SK-N-SH treated with all-trans-retinoic acid at 6 μM for 48 hours (cell line): ENCODE data around the gene RFX3.
A peak's percentile ranks its signal among the peaks of the same experiment; 100 is the strongest.

Experiments used
- ATAC-seq: fragments of 200-7000 bp; cut with Tn5 transposase; 3 replicates; pipeline ENCODE4 v1.9.1; 2020; ENCODE audit warnings: mild to moderate bottlenecking, moderate library complexity
- ARNTL ChIP-seq: fragments of 450-650 bp; formaldehyde crosslinking; IDR thresholded peaks from 2 replicates; pipeline ENCODE4 v1.5.0; 2020; ENCODE audit warnings: low read depth, mild to moderate bottlenecking, moderate library complexity, borderline replicate concordance
- BACH2 ChIP-seq: fragments of 250-450 bp; sonication (Bioruptor Pico); IDR thresholded peaks from 2 replicates; pipeline ENCODE4 v1.9.0; 2021; ENCODE audit warnings: mild to moderate bottlenecking, borderline replicate concordance
- CSDC2 ChIP-seq: fragments of 250-450 bp; sonication (Bioruptor Pico); IDR thresholded peaks from 2 replicates; pipeline ENCODE4 v1.5.0; 2020; ENCODE audit warnings: mild to moderate bottlenecking, moderate library complexity
- ESRRG ChIP-seq: fragments of 250-450 bp; sonication (Bioruptor Pico); IDR thresholded peaks from 2 replicates; pipeline ENCODE4 v1.6.1; 2021; ENCODE audit warnings: mild to moderate bottlenecking
- GLIS3 ChIP-seq: fragments of 250-450 bp; sonication (Bioruptor Pico); IDR thresholded peaks from 2 replicates; pipeline ENCODE4 v1.5.0; 2020; ENCODE audit warnings: mild to moderate bottlenecking, moderate library complexity
- ISL1 ChIP-seq: fragments of 250-450 bp; sonication (Bioruptor Pico); IDR thresholded peaks from 2 replicates; pipeline ENCODE4 v2.1.2; 2022; ENCODE audit warnings: mild to moderate bottlenecking, moderate library complexity
- OSR1 ChIP-seq: fragments of 250-450 bp; sonication (Bioruptor Pico); IDR thresholded peaks from 2 replicates; pipeline ENCODE4 v1.8.0; 2022; ENCODE audit warnings: moderate library complexity, mild to moderate bottlenecking, inconsistent platforms
- PPARA ChIP-seq: fragments of 250-450 bp; sonication (Bioruptor Pico); IDR thresholded peaks from 2 replicates; pipeline ENCODE4 v1.5.0; 2020; ENCODE audit warnings: mild to moderate bottlenecking, borderline replicate concordance
- RARB ChIP-seq: fragments of 250-450 bp; sonication (Bioruptor Pico); IDR thresholded peaks from 2 replicates; pipeline ENCODE4 v1.8.0; 2021; ENCODE audit warnings: mild to moderate bottlenecking, moderate library complexity
- SNAI2 ChIP-seq: fragments of 250-450 bp; sonication (Bioruptor Pico); IDR thresholded peaks from 2 replicates; pipeline ENCODE4 v1.5.0; 2020; ENCODE audit warnings: mild to moderate bottlenecking, moderate library complexity
- TCF4 ChIP-seq: fragments of 250-450 bp; sonication (Bioruptor Pico); IDR thresholded peaks from 2 replicates; pipeline ENCODE4 v1.8.0; 2021; ENCODE audit warnings: mild to moderate bottlenecking, moderate library complexity, borderline replicate concordance
- TOX ChIP-seq: fragments of 250-450 bp; sonication (Bioruptor Pico); IDR thresholded peaks from 2 replicates; pipeline ENCODE4 v1.8.0; 2021; ENCODE audit warnings: mild to moderate bottlenecking, moderate library complexity, borderline replicate concordance
- ZFP3 ChIP-seq: fragments of 250-450 bp; sonication (Bioruptor Pico); IDR thresholded peaks from 2 replicates; pipeline ENCODE4 v1.5.0; 2020; ENCODE audit warnings: mild to moderate bottlenecking, moderate library complexity
- ZFP30 ChIP-seq: fragments of 450-650 bp; formaldehyde crosslinking; IDR thresholded peaks from 2 replicates; pipeline ENCODE4 v1.5.0; 2022; ENCODE audit warnings: mild to moderate bottlenecking, moderate library complexity
- ZNF565 ChIP-seq: fragments of 450-650 bp; formaldehyde crosslinking; conservative IDR thresholded peaks from 2 replicates; pipeline ENCODE4 v1.5.0; 2020; ENCODE audit warnings: low read depth, mild to moderate bottlenecking, moderate library complexity
- ZNF70 ChIP-seq: fragments of 450-650 bp; formaldehyde crosslinking; IDR thresholded peaks from 2 replicates; pipeline ENCODE4 v1.5.0; 2020; ENCODE audit warnings: mild to moderate bottlenecking, moderate library complexity
- TF ChIP-seq, protein P1 (sequence below): fragments of 250-450 bp; sonication (Bioruptor Pico); IDR thresholded peaks from 2 replicates; pipeline ENCODE4 v1.8.0; 2020; ENCODE audit warnings: mild to moderate bottlenecking, moderate library complexity, borderline replicate concordance
- TF ChIP-seq, protein P2 (sequence below): fragments of 250-450 bp; sonication (Bioruptor Pico); IDR thresholded peaks from 2 replicates; pipeline ENCODE4 v1.8.0; 2021; ENCODE audit warnings: low read depth, mild to moderate bottlenecking, moderate library complexity, borderline replicate concordance
- TF ChIP-seq, protein P3 (sequence below): fragments of 250-450 bp; sonication (Bioruptor Pico); IDR thresholded peaks from 2 replicates; pipeline ENCODE4 v1.5.1; 2021; ENCODE audit warnings: mild to moderate bottlenecking, moderate library complexity
- TF ChIP-seq, protein P4 (sequence below): fragments of 250-450 bp; sonication (Bioruptor Pico); IDR thresholded peaks from 2 replicates; pipeline ENCODE4 v1.5.1; 2020; ENCODE audit warnings: low read depth, mild to moderate bottlenecking, moderate library complexity
- TF ChIP-seq, protein P5 (sequence below): fragments of 250-450 bp; sonication (Bioruptor Pico); IDR thresholded peaks from 2 replicates; pipeline ENCODE4 v1.5.0; 2020; ENCODE audit warnings: mild to moderate bottlenecking, moderate library complexity

RFX3 gene

DNA sequence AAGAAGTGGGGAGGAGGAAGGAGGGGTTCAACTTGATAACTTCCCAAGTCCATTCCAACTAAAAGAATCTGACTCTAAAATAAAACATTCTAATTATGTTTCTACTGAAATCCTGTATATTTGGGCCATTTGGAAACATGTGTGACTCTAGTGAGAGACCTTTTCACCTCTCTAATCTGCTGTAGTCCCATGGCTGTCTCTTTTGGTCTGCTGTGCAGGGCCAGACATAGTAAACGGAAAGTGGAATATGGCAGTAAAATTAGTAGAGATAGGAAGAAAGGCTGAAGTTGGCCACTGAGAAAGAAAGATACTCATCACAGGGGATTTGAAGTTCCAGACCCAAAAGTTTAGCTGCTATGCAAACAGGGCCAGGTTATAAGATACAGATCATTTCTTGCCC is 15.9 kb downstream of the RFX3 start:
- TF ChIP-seq ZFP30 (CRISPR knock-in tag): no peak
- TF ChIP-seq, protein P1, sequence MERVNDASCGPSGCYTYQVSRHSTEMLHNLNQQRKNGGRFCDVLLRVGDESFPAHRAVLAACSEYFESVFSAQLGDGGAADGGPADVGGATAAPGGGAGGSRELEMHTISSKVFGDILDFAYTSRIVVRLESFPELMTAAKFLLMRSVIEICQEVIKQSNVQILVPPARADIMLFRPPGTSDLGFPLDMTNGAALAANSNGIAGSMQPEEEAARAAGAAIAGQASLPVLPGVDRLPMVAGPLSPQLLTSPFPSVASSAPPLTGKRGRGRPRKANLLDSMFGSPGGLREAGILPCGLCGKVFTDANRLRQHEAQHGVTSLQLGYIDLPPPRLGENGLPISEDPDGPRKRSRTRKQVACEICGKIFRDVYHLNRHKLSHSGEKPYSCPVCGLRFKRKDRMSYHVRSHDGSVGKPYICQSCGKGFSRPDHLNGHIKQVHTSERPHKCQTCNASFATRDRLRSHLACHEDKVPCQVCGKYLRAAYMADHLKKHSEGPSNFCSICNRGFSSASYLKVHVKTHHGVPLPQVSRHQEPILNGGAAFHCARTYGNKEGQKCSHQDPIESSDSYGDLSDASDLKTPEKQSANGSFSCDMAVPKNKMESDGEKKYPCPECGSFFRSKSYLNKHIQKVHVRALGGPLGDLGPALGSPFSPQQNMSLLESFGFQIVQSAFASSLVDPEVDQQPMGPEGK: no peak
- no peak for TF ChIP-seq ZFP3 (CRISPR knock-in tag)
- TF ChIP-seq SNAI2 (CRISPR knock-in tag): no peak
- no peak for TF ChIP-seq TOX (CRISPR knock-in tag)
- TF ChIP-seq RARB (CRISPR knock-in tag): no peak
- TF ChIP-seq PPARA (CRISPR knock-in tag): no peak
- no peak for TF ChIP-seq TCF4 (CRISPR knock-in tag)
- no peak for TF ChIP-seq ARNTL (CRISPR knock-in tag)
- TF ChIP-seq ZNF565: no peak
- TF ChIP-seq, protein P2, sequence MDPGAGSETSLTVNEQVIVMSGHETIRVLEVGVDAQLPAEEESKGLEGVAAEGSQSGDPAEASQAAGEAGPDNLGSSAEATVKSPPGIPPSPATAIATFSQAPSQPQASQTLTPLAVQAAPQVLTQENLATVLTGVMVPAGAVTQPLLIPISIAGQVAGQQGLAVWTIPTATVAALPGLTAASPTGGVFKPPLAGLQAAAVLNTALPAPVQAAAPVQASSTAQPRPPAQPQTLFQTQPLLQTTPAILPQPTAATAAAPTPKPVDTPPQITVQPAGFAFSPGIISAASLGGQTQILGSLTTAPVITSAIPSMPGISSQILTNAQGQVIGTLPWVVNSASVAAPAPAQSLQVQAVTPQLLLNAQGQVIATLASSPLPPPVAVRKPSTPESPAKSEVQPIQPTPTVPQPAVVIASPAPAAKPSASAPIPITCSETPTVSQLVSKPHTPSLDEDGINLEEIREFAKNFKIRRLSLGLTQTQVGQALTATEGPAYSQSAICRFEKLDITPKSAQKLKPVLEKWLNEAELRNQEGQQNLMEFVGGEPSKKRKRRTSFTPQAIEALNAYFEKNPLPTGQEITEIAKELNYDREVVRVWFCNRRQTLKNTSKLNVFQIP (CRISPR knock-in tag): no peak
- no peak for TF ChIP-seq OSR1 (CRISPR knock-in tag)
- no peak for ATAC-seq

DNA sequence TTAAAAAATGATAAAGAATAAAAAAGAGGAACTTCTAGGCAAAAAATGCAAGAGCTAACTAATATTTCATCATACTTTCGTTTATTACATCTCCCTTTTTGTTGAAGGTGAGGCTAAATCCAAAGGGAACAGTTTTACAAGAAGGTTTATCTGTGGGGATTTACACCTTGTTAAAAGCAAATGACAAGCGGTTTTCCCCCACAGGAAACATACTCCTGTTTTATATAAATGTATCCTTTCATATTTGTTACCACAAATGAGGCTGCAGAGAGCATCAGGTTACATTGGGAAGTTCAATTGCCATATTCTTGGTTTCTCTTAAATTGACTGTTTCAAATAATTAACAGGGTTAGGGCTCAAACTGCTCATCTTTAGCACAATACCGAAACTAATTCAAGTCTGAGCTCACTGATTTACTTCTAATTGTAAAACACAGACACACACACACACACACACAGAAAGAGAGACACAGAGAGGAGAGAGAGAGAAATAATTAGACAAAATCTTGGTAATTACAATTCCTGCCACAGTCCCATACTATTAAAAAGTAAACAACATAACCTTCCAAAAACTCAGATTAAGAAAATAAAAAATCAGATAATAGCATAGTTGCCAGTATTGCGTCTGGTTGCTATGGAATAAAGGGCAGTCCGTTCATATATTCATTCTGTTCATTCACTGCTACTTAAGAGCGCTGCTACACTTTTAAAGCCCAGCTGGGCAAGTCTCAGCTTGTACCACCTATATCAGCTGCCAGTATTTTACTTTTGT is 17.1 kb downstream of the RFX3 start:
- TF ChIP-seq, protein P3, sequence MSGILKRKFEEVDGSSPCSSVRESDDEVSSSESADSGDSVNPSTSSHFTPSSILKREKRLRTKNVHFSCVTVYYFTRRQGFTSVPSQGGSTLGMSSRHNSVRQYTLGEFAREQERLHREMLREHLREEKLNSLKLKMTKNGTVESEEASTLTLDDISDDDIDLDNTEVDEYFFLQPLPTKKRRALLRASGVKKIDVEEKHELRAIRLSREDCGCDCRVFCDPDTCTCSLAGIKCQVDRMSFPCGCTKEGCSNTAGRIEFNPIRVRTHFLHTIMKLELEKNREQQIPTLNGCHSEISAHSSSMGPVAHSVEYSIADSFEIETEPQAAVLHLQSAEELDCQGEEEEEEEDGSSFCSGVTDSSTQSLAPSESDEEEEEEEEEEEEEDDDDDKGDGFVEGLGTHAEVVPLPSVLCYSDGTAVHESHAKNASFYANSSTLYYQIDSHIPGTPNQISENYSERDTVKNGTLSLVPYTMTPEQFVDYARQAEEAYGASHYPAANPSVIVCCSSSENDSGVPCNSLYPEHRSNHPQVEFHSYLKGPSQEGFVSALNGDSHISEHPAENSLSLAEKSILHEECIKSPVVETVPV (CRISPR knock-in tag): no peak
- TF ChIP-seq ZNF565 (no peak), ZFP3 (CRISPR knock-in tag) (no peak), CSDC2 (no peak), ZNF70 (CRISPR knock-in tag) (no peak), ESRRG (CRISPR knock-in tag) (no peak), PPARA (CRISPR knock-in tag) (no peak), ARNTL (CRISPR knock-in tag) (no peak), OSR1 (CRISPR knock-in tag) (no peak)
- TF ChIP-seq, protein P4, sequence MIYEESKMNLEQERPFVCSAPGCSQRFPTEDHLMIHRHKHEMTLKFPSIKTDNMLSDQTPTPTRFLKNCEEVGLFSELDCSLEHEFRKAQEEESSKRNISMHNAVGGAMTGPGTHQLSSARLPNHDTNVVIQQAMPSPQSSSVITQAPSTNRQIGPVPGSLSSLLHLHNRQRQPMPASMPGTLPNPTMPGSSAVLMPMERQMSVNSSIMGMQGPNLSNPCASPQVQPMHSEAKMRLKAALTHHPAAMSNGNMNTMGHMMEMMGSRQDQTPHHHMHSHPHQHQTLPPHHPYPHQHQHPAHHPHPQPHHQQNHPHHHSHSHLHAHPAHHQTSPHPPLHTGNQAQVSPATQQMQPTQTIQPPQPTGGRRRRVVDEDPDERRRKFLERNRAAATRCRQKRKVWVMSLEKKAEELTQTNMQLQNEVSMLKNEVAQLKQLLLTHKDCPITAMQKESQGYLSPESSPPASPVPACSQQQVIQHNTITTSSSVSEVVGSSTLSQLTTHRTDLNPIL (CRISPR knock-in tag): no peak
- TF ChIP-seq, protein P1: no peak
- TF ChIP-seq, all 23 proteins: peak for 0
- ATAC-seq: peak; percentile 40; the same call in 1 of the 3 replicates

DNA sequence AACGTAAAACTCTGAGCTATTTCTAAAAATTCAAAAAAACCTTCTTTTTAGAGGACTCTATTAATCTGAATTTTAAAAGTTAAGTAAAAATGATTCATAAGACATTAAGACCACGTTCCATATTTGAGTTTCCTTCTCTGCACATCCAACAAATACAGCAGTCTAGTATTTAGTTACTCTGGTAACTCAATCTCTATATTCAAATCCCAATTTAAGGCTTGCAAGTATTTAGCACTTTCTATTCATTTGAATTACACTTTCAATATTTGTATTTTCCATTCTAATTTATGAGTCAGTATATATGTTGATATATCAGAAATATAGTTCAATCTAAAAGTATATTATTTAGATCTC is 17.7 kb downstream of the RFX3 start:
- TF ChIP-seq PPARA (CRISPR knock-in tag) (no peak), ISL1 (CRISPR knock-in tag) (no peak), ZNF70 (CRISPR knock-in tag) (no peak), BACH2 (no peak), GLIS3 (CRISPR knock-in tag) (no peak), ARNTL (CRISPR knock-in tag) (no peak), ZFP30 (CRISPR knock-in tag) (no peak), RARB (CRISPR knock-in tag) (no peak)
- TF ChIP-seq, protein P5, sequence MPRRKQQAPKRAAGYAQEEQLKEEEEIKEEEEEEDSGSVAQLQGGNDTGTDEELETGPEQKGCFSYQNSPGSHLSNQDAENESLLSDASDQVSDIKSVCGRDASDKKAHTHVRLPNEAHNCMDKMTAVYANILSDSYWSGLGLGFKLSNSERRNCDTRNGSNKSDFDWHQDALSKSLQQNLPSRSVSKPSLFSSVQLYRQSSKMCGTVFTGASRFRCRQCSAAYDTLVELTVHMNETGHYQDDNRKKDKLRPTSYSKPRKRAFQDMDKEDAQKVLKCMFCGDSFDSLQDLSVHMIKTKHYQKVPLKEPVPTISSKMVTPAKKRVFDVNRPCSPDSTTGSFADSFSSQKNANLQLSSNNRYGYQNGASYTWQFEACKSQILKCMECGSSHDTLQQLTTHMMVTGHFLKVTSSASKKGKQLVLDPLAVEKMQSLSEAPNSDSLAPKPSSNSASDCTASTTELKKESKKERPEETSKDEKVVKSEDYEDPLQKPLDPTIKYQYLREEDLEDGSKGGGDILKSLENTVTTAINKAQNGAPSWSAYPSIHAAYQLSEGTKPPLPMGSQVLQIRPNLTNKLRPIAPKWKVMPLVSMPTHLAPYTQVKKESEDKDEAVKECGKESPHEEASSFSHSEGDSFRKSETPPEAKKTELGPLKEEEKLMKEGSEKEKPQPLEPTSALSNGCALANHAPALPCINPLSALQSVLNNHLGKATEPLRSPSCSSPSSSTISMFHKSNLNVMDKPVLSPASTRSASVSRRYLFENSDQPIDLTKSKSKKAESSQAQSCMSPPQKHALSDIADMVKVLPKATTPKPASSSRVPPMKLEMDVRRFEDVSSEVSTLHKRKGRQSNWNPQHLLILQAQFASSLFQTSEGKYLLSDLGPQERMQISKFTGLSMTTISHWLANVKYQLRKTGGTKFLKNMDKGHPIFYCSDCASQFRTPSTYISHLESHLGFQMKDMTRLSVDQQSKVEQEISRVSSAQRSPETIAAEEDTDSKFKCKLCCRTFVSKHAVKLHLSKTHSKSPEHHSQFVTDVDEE (CRISPR knock-in tag): no peak
- ATAC-seq: no peak
